Activated T-cell treated with anti-CD3 and anti-CD28 coated beads, Interleukin-2, amount 50 U/mL, for 24 hours (primary cell): Measurements from ENCODE around the gene ATP9B.

ENCODE experiments used
- DNase-seq: peaks from one replicate; pipeline ENCODE4 v3.0.0-alpha.2; 2020
- H3K27ac Mint-ChIP-seq: 2 replicates; pipeline ENCODE4 v1.8.0; 2020; ENCODE audit warnings: mild to moderate bottlenecking, mixed read lengths
- H3K27me3 Mint-ChIP-seq: 2 replicates; pipeline ENCODE4 v1.8.0; 2020; ENCODE audit warnings: mixed read lengths
- H3K36me3 Mint-ChIP-seq: 2 replicates; pipeline ENCODE4 v1.8.0; 2020; ENCODE audit warnings: low read depth, mixed read lengths
- H3K4me1 Mint-ChIP-seq: 2 replicates; pipeline ENCODE4 v1.8.0; 2020; ENCODE audit warnings: low read depth, mixed read lengths
- H3K4me3 Mint-ChIP-seq: 2 replicates; pipeline ENCODE4 v1.8.0; 2020; ENCODE audit warnings: mild to moderate bottlenecking, moderate library complexity, mixed read lengths
- H3K9me3 Mint-ChIP-seq: 2 replicates; pipeline ENCODE4 v1.8.0; 2020; ENCODE audit warnings: mixed read lengths

The ATP9B gene

GRCh38 chr18:79348066-79348465 lies 278.9 kb downstream of the ATP9B start:
- DNase-seq: no peak
- Mint-ChIP-seq H3K4me3 (no peak overlapping the region), H3K9me3 (no peaks in the 10 kb centered on the region), H3K4me1 (no peaks in the 10 kb centered on the region), H3K36me3 (peaks cover 96% of the 10 kb centered on the region), H3K27ac (no peak overlapping the region), H3K27me3 (no peaks in the 10 kb centered on the region)

- no peaks in the 10 kb centered on the region for H3K27me3 Mint-ChIP-seq
- H3K4me1 Mint-ChIP-seq: no peaks in the 10 kb centered on the region
- H3K36me3 Mint-ChIP-seq: peaks cover 62% of the 10 kb centered on the region
- no peak overlapping the region for H3K4me3 Mint-ChIP-seq
- H3K27ac Mint-ChIP-seq: no peak overlapping the region
- H3K9me3 Mint-ChIP-seq: no peaks in the 10 kb centered on the region
- DNase-seq: no peak
Observed at GRCh38 chr18:79352432-79352831, 283.2 kb downstream of the ATP9B start.

GRCh38 chr18:79353267-79353666 lies 284.1 kb downstream of the ATP9B start:
- Mint-ChIP-seq H3K4me3 (no peak overlapping the region), H3K27ac (no peak overlapping the region), H3K9me3 (no peaks in the 10 kb centered on the region)

GRCh38 chr18:79354350-79354749 lies 285.2 kb downstream of the ATP9B start:
- Mint-ChIP-seq H3K4me1 (no peaks in the 10 kb centered on the region), H3K4me3 (no peak overlapping the region), H3K9me3 (no peaks in the 10 kb centered on the region), H3K36me3 (peaks cover 50% of the 10 kb centered on the region), H3K27ac (no peak overlapping the region), H3K27me3 (no peaks in the 10 kb centered on the region)
- DNase-seq: no peak

More at GRCh38 chr18:79353267-79353666, 284.1 kb downstream of the ATP9B start:
- Mint-ChIP-seq H3K4me1 (no peaks in the 10 kb centered on the region), H3K27me3 (no peaks in the 10 kb centered on the region), H3K36me3 (peaks cover 54% of the 10 kb centered on the region)
- DNase-seq: no peak

- Mint-ChIP-seq H3K27ac (no peak overlapping the region), H3K9me3 (no peaks in the 10 kb centered on the region), H3K4me1 (no peaks in the 10 kb centered on the region), H3K36me3 (peaks cover 49% of the 10 kb centered on the region), H3K4me3 (no peak overlapping the region), H3K27me3 (no peaks in the 10 kb centered on the region)
- no peak for DNase-seq
Observed at GRCh38 chr18:79355433-79356335, 286.5 kb downstream of the ATP9B start.

GRCh38 chr18:79356435-79356834 lies 287.2 kb downstream of the ATP9B start:
- H3K4me1 Mint-ChIP-seq: no peaks in the 10 kb centered on the region
- peak overlapping the region; percentile 44 for H3K27ac Mint-ChIP-seq
- DNase-seq: no peak
- H3K9me3 Mint-ChIP-seq: no peaks in the 10 kb centered on the region
- no peak overlapping the region for H3K4me3 Mint-ChIP-seq
- no peaks in the 10 kb centered on the region for H3K27me3 Mint-ChIP-seq
- peaks cover 49% of the 10 kb centered on the region for H3K36me3 Mint-ChIP-seq

GRCh38 chr18:79360933-79361332 lies 291.7 kb downstream of the ATP9B start:
- no peaks in the 10 kb centered on the region for H3K27me3 Mint-ChIP-seq
- no peaks in the 10 kb centered on the region for H3K4me1 Mint-ChIP-seq
- no peak overlapping the region for H3K4me3 Mint-ChIP-seq
- no peak overlapping the region for H3K27ac Mint-ChIP-seq
- H3K9me3 Mint-ChIP-seq: no peaks in the 10 kb centered on the region
- no peak for DNase-seq
- peaks cover 64% of the 10 kb centered on the region for H3K36me3 Mint-ChIP-seq

- no peak overlapping the region for H3K27ac Mint-ChIP-seq
- DNase-seq: no peak
- peaks cover 66% of the 10 kb centered on the region for H3K36me3 Mint-ChIP-seq
- no peaks in the 10 kb centered on the region for H3K9me3 Mint-ChIP-seq
- no peak overlapping the region for H3K4me3 Mint-ChIP-seq
- H3K27me3 Mint-ChIP-seq: no peaks in the 10 kb centered on the region
- no peaks in the 10 kb centered on the region for H3K4me1 Mint-ChIP-seq
Observed at GRCh38 chr18:79361766-79362522, 292.8 kb downstream of the ATP9B start.

- H3K27me3 Mint-ChIP-seq: no peaks in the 10 kb centered on the region
- DNase-seq: no peak
- H3K9me3 Mint-ChIP-seq: no peaks in the 10 kb centered on the region
- H3K4me3 Mint-ChIP-seq: no peak overlapping the region
- H3K4me1 Mint-ChIP-seq: peaks cover 21% of the 10 kb centered on the region
- no peak overlapping the region for H3K27ac Mint-ChIP-seq
- H3K36me3 Mint-ChIP-seq: peaks cover 59% of the 10 kb centered on the region
Observed at GRCh38 chr18:79365701-79366100, 296.5 kb downstream of the ATP9B start.

- Mint-ChIP-seq H3K27ac (no peak overlapping the region), H3K36me3 (peaks cover 52% of the 10 kb centered on the region), H3K9me3 (no peaks in the 10 kb centered on the region), H3K4me3 (no peak overlapping the region), H3K4me1 (peaks cover 27% of the 10 kb centered on the region), H3K27me3 (no peaks in the 10 kb centered on the region)
- no peak for DNase-seq
Observed at GRCh38 chr18:79366177-79367094, 297.2 kb downstream of the ATP9B start.

GRCh38 chr18:79367480-79367879 lies 298.3 kb downstream of the ATP9B start:
- Mint-ChIP-seq H3K4me3 (no peak overlapping the region), H3K27me3 (no peaks in the 10 kb centered on the region), H3K4me1 (peaks cover 32% of the 10 kb centered on the region), H3K27ac (no peak overlapping the region), H3K36me3 (peaks cover 44% of the 10 kb centered on the region), H3K9me3 (no peaks in the 10 kb centered on the region)
- no peak for DNase-seq

GRCh38 chr18:79367989-79368388 lies 298.8 kb downstream of the ATP9B start:
- Mint-ChIP-seq H3K36me3 (peaks cover 47% of the 10 kb centered on the region), H3K9me3 (no peaks in the 10 kb centered on the region), H3K4me1 (peaks cover 32% of the 10 kb centered on the region), H3K27ac (no peak overlapping the region), H3K27me3 (no peaks in the 10 kb centered on the region), H3K4me3 (no peak overlapping the region)
- DNase-seq: no peak

- no peak for DNase-seq
- Mint-ChIP-seq H3K36me3 (peaks cover 44% of the 10 kb centered on the region), H3K9me3 (no peaks in the 10 kb centered on the region), H3K4me1 (peaks cover 32% of the 10 kb centered on the region), H3K4me3 (no peak overlapping the region), H3K27ac (no peak overlapping the region), H3K27me3 (no peaks in the 10 kb centered on the region)
Observed at GRCh38 chr18:79368681-79369080, 299.5 kb downstream of the ATP9B start.

GRCh38 chr18:79371561-79372121 lies 302.4 kb downstream of the ATP9B start:
- DNase-seq: no peak
- Mint-ChIP-seq H3K9me3 (no peaks in the 10 kb centered on the region), H3K4me1 (peaks cover 32% of the 10 kb centered on the region), H3K36me3 (peaks cover 40% of the 10 kb centered on the region), H3K27ac (peak overlapping the region; percentile 76), H3K4me3 (no peak overlapping the region), H3K27me3 (no peaks in the 10 kb centered on the region)
